Ectodermal cell (in vitro differentiated cells): Measurements from ENCODE around the gene RAB29.

Experiments used
- H3K27ac ChIP-seq: 2 replicates; pipeline ENCODE4 v1.7.0; 2013; ENCODE audit warnings: mild to moderate bottlenecking, low read depth, low read length; ENCODE audit not compliant: insufficient read depth, poor library complexity, severe bottlenecking
- H3K27me3 ChIP-seq: 2 replicates; pipeline ENCODE4 v1.7.0; 2013; ENCODE audit warnings: mild to moderate bottlenecking, low read length; ENCODE audit not compliant: insufficient read depth, control insufficient read depth, poor library complexity, severe bottlenecking
- H3K36me3 ChIP-seq: one replicate; pipeline ENCODE4 v1.7.0; 2013; ENCODE audit warnings: low read length; ENCODE audit not compliant: control insufficient read depth, insufficient read depth
- H3K4me1 ChIP-seq: one replicate; pipeline ENCODE4 v1.7.0; 2013; ENCODE audit warnings: low read length; ENCODE audit not compliant: control insufficient read depth, insufficient read depth
- H3K4me3 ChIP-seq: 2 replicates; pipeline ENCODE4 v1.7.0; 2013; ENCODE audit warnings: low read depth, low read length, control low read depth; ENCODE audit not compliant: insufficient read depth
- H3K9me3 ChIP-seq: 2 replicates; pipeline ENCODE4 v1.7.0; 2013; ENCODE audit warnings: mild to moderate bottlenecking, low read length, moderate library complexity; ENCODE audit not compliant: control insufficient read depth
- WGBS, 2 experiments: methylation state at CpG; one replicate each; pipeline ENCODE4 v1.1.7; 2013; ENCODE audit warnings: missing lambda C conversion rate in 2 of 2; 5-methylcytosine and 5-hydroxymethylcytosine counted together

RAB29 gene

GRCh38 chr1:205766038-205766437, 9.2 kb downstream of the RAB29 start:
- 75% methylated on average over 5 of the region's 5 CpGs for WGBS, 2 experiments
- H3K9me3 ChIP-seq: no peaks in the 10 kb centered on the region
- no peaks in the 10 kb centered on the region for H3K4me1 ChIP-seq
- H3K27ac ChIP-seq: no peak overlapping the region
- no peak overlapping the region for H3K4me3 ChIP-seq
- H3K36me3 ChIP-seq: no peaks in the 10 kb centered on the region
- H3K27me3 ChIP-seq: no peaks in the 10 kb centered on the region

DNA sequence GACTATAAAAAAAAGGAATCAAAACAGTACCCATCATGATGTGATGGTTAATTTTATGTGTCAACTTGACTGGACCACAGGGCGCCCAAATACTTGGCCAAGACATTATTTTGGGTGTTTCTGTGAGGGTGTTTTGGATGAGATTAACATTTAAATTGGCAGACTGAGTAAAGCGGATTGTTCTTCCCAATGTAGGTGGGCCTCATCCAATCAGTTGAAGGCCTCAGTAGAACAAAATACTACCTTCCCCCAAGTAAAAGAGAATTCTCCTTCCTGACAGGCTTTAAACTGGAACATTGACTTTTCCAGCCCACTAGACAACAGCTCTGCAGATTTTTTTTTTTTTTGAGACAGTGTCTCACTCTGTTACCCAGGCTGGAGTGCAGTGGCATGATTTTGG, 10.7 kb downstream of the RAB29 start:
- Histone ChIP-seq H3K36me3 (no peaks in the 10 kb centered on the region), H3K27ac (no peak overlapping the region), H3K4me1 (no peaks in the 10 kb centered on the region), H3K4me3 (no peak overlapping the region), H3K27me3 (no peaks in the 10 kb centered on the region), H3K9me3 (no peaks in the 10 kb centered on the region)
- 92 to 96% methylated on average over 2 of the region's 2 CpGs for WGBS, 2 experiments

DNA sequence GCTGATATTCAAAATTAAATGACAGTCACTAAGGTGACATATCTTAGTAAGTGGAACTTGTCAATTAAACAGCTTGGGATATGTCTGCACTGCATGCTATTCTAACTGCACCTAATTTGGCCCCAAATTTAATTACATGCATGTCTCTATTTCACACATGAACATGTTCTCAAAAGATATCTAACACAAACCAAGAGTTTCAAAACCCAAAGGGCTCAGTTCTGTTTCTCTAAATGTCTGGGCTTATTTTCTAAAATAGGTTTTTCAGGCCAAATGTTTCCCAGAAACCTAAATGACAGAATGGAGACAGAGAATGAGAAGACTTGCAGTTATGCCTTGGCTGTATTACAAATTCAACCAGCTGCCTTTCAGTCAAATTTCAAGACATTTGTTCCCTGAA, 11.3 kb downstream of the RAB29 start:
- Histone ChIP-seq H3K36me3 (no peaks in the 10 kb centered on the region), H3K4me1 (no peaks in the 10 kb centered on the region), H3K27ac (no peak overlapping the region), H3K9me3 (no peaks in the 10 kb centered on the region), H3K27me3 (no peaks in the 10 kb centered on the region), H3K4me3 (no peak overlapping the region)

DNA sequence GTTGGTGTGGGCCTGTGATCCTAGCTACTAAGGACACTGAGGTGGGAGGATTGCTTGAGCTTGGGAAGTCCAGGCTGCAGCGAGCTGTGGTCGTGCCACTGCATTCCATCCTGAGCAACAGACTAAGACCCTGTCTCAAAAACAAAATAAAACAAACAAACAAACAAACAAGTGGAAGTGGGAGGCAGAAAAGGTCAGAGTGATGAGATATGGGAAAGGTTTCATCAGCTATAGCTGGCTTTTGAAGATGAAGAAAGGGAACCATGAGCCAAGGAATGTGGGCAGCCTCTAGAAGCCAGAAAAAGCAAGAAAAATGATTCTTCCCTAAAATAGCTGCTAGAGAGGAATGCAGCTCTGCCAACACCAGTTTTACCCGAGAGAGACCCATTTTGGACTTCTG, 14.7 kb downstream of the RAB29 start:
- Histone ChIP-seq H3K9me3 (no peaks in the 10 kb centered on the region), H3K27ac (no peak overlapping the region), H3K27me3 (no peaks in the 10 kb centered on the region), H3K4me1 (no peaks in the 10 kb centered on the region), H3K36me3 (no peaks in the 10 kb centered on the region), H3K4me3 (no peak overlapping the region)
- 88 to 100% methylated on average over 1 to 2 of the region's 3 CpGs for WGBS, 2 experiments

GRCh38 chr1:205756552-205756951, 18.7 kb downstream of the RAB29 start:
- no peaks in the 10 kb centered on the region for H3K36me3 ChIP-seq
- H3K4me3 ChIP-seq: no peak overlapping the region
- no peak overlapping the region for H3K27ac ChIP-seq
- H3K9me3 ChIP-seq: no peaks in the 10 kb centered on the region
- WGBS, 2 experiments: 79 to 89% methylated on average over 2 to 3 of the region's 3 CpGs
- H3K27me3 ChIP-seq: no peaks in the 10 kb centered on the region
- H3K4me1 ChIP-seq: no peaks in the 10 kb centered on the region

DNA sequence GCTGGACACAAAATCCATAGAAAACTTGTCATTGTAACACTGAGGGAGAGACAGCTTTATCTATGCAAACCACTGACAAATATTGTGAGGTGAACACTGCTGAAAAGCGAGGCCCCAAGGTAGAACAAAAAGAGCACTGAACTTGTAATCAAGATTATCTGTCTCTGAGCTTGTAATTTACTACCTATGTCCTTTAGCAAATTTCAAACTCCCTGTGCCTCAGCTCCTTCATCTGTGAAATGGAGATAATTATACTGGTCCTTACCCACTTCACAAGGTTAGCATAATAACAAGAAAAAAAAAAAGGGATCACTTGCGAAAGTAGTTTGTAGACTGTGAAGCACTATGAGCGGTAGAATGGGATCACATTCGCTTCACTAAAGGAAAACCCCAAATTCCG, 20.4 kb downstream of the RAB29 start:
- no peaks in the 10 kb centered on the region for H3K36me3 ChIP-seq
- 71% methylated on average over 5 of the region's 5 CpGs for WGBS, 2 experiments
- H3K4me1 ChIP-seq: no peaks in the 10 kb centered on the region
- no peak overlapping the region for H3K27ac ChIP-seq
- H3K4me3 ChIP-seq: no peak overlapping the region
- H3K9me3 ChIP-seq: no peaks in the 10 kb centered on the region
- H3K27me3 ChIP-seq: no peaks in the 10 kb centered on the region

DNA sequence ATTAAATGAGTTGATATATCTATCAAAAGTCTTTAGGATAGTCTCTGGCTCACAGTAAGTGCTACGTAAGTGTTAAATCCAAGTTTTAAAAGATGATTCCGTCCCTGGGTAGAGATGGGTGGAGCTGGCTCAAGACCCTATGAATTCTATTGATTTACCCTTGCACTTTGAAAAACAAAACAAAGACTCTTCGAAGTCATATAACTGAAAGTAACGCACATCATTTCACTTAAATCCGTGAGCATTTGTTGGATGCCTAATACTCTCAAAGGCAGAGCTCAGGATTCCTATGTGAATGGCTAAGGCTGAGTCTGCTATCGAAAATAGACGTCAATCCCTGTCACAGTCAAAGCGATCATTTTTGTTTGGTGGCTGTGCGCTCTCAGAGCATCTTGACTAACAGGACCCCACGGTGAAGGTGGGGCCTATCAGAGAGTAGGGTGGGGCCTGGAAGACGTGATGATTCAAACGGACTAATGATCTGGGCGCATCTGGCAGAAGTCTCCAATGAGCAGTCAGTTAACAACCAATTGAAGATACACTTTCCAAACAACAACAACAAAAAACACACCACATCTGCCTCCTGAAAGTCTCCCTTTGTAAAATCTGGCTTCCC, 24.1 kb downstream of the RAB29 start:
- 83 to 84% methylated on average over 13 of the region's 13 CpGs for WGBS, 2 experiments
- Histone ChIP-seq H3K4me3 (no peak overlapping the region), H3K4me1 (peaks cover 8% of the 10 kb centered on the region), H3K27ac (no peak overlapping the region), H3K36me3 (no peaks in the 10 kb centered on the region), H3K9me3 (no peaks in the 10 kb centered on the region), H3K27me3 (no peaks in the 10 kb centered on the region)

- no peaks in the 10 kb centered on the region for H3K36me3 ChIP-seq
- WGBS, 2 experiments: 1% methylated on average over 27 of the region's 27 CpGs
These were observed 24.9 kb downstream of the RAB29 start, which contains the start of gene NUCKS1 for GRCh38 chr1:205750138-205751035. Gene NUCKS1, minus strand, starts transcription at chr1:205750182. Its CDS starts 209 bp downstream, at chr1:205749973.

GRCh38 chr1:205749234-205750137, 25.8 kb downstream of the RAB29 start:
- 0% methylated on average over 76 to 81 of the region's 81 CpGs for WGBS, 2 experiments
- no peaks in the 10 kb centered on the region for H3K36me3 ChIP-seq
- H3K9me3 ChIP-seq: no peaks in the 10 kb centered on the region
- H3K4me1 ChIP-seq: peaks cover 13% of the 10 kb centered on the region
- peak overlapping the region; percentile 97 for H3K4me3 ChIP-seq
- no peaks in the 10 kb centered on the region for H3K27me3 ChIP-seq
- peak overlapping the region; percentile 83 for H3K27ac ChIP-seq

More at GRCh38 chr1:205750138-205751035, 24.9 kb downstream of the RAB29 start, which contains the start of gene NUCKS1:
- Histone ChIP-seq H3K4me1 (peaks cover 9% of the 10 kb centered on the region), H3K27me3 (no peaks in the 10 kb centered on the region), H3K9me3 (no peaks in the 10 kb centered on the region), H3K4me3 (peak within 1 kb of the TSS; percentile 97), H3K27ac (peak within 1 kb of the TSS; percentile 87)
